K562 (cell line): Measurements from ENCODE around the gene GAD1. TPM values are rescaled to one million over a fixed set of nuclear protein-coding genes. Genes with fewer than 3 reads are reported as not detected.

Source experiments
- ARID1B ChIP-seq: fragments of 450-650 bp; IDR thresholded peaks from 2 replicates; pipeline ENCODE4 v1.6.1; 2016; ENCODE audit warnings: antibody characterized with exemption, mild to moderate bottlenecking, inconsistent platforms
- ARNT ChIP-seq, 2 experiments: fragments of 450-650 bp; IDR thresholded peaks; 2 replicates each; pipeline ENCODE4 v1.6.1; 2016; ENCODE audit warnings: mild to moderate bottlenecking in 1 of 2
- ATF1 ChIP-seq, 2 experiments: fragments of 450-650 bp in 1 of 2; IDR thresholded peaks; 2 replicates each; pipeline ENCODE4 v1.6.1; 2016; ENCODE audit warnings: missing compliant biosample characterization in 1 of 2, missing genetic modification characterization in 1 of 2
- ATF7 ChIP-seq: fragments of 450-650 bp; IDR thresholded peaks from 2 replicates; pipeline ENCODE4 v1.7.1; 2014; ENCODE audit warnings: mild to moderate bottlenecking, moderate library complexity
- BRD9 ChIP-seq: fragments of 450-650 bp; IDR thresholded peaks from 2 replicates; pipeline ENCODE4 v1.6.1; 2018; ENCODE audit warnings: low read depth; ENCODE audit not compliant: partially characterized antibody
- CEBPG ChIP-seq, 3 experiments: fragments of 200-800 bp in 1 of 3; sonication (Bioruptor generic) in 1 of 3; sonication (generic) in 1 of 3; formaldehyde crosslinking in 1 of 3; IDR thresholded peaks in 2 of 3; conservative IDR thresholded peaks in 1 of 3; 2 replicates each; pipeline versions ENCODE4 v1.6.1 to v1.8.0; 2016 to 2022; ENCODE audit warnings: missing compliant biosample characterization in 2 of 3, missing genetic modification characterization in 2 of 3, mild to moderate bottlenecking in 1 of 3, missing genetic modification reagents in 1 of 3
- DACH1 ChIP-seq: fragments of 450-650 bp; IDR thresholded peaks from 2 replicates; pipeline ENCODE4 v1.6.1; 2018; ENCODE audit not compliant: partially characterized antibody
- DPF2 ChIP-seq: fragments of 450-650 bp; IDR thresholded peaks from 2 replicates; pipeline ENCODE4 v1.6.1; 2016
- ESRRA ChIP-seq: fragments of 450-650 bp; IDR thresholded peaks from 2 replicates; pipeline ENCODE4 v1.6.1; 2014; ENCODE audit warnings: low read depth, mild to moderate bottlenecking, moderate library complexity, borderline replicate concordance
- HDAC8 ChIP-seq: fragments of 450-650 bp; IDR thresholded peaks from 2 replicates; pipeline ENCODE4 v1.6.1; 2016; ENCODE audit warnings: mild to moderate bottlenecking, missing genetic modification characterization, moderate library complexity, missing compliant biosample characterization
- HDGF ChIP-seq: fragments of 450-650 bp; IDR thresholded peaks from 2 replicates; pipeline ENCODE4 v1.6.1; 2016
- HMG20A ChIP-seq: fragments of 450-650 bp; formaldehyde crosslinking; conservative IDR thresholded peaks from 2 replicates; pipeline ENCODE4 v1.4.0; 2020; ENCODE audit warnings: mild to moderate bottlenecking, mixed read lengths
- JUND ChIP-seq, 2 experiments: IDR thresholded peaks; 2 replicates in 1 of 2; 3 replicates in 1 of 2; pipeline ENCODE4 v1.6.1; 2011; ENCODE audit warnings: borderline replicate concordance in 2 of 2, low read depth in 2 of 2, low read length in 2 of 2, improper control_type of control experiment in 1 of 2, missing biosample characterization in 1 of 2, missing genetic modification characterization in 1 of 2, missing genetic modification reagents in 1 of 2
- KLF6 ChIP-seq: fragments of 250-450 bp; sonication (Bioruptor Pico); IDR thresholded peaks from 2 replicates; pipeline ENCODE4 v1.4.0; 2020; ENCODE audit warnings: mild to moderate bottlenecking, moderate library complexity, borderline replicate concordance
- L3MBTL2 ChIP-seq: fragments of 450-650 bp; IDR thresholded peaks from 2 replicates; pipeline ENCODE4 v1.6.1; 2016; ENCODE audit warnings: mild to moderate bottlenecking, moderate library complexity
- MAZ ChIP-seq, 2 experiments: fragments of 450-650 bp in 1 of 2; sonication (generic) in 1 of 2; formaldehyde crosslinking; IDR thresholded peaks in 1 of 2; conservative IDR thresholded peaks in 1 of 2; 2 replicates each; pipeline versions ENCODE4 v1.4.0 to v1.5.0; 2020; ENCODE audit warnings: mild to moderate bottlenecking in 1 of 2, missing genetic modification reagents in 1 of 2
- RCOR1 ChIP-seq, 2 experiments: IDR thresholded peaks; 2 replicates each; pipeline ENCODE4 v1.6.1; 2012; ENCODE audit warnings: low read depth in 2 of 2, low read length in 2 of 2, borderline replicate concordance in 1 of 2, improper control_type of control experiment in 1 of 2
- SMAD3 ChIP-seq: fragments of 450-650 bp; formaldehyde crosslinking; conservative IDR thresholded peaks from 2 replicates; pipeline ENCODE4 v1.4.0; 2020; ENCODE audit warnings: mild to moderate bottlenecking
- SMAD4 ChIP-seq: fragments of 250-450 bp; sonication (Bioruptor Pico); conservative IDR thresholded peaks from 2 replicates; pipeline ENCODE4 v1.8.0; 2021; ENCODE audit warnings: inconsistent platforms, mild to moderate bottlenecking, moderate library complexity
- ZNF239 ChIP-seq: fragments of 250-450 bp; sonication (Bioruptor Pico); IDR thresholded peaks from 2 replicates; pipeline ENCODE4 v1.4.0; 2020; ENCODE audit warnings: mild to moderate bottlenecking
- polyA plus RNA-seq, 8 experiments: library from polyadenylated mRNA; depleted of rRNA in 4 of 8; stranded (reverse) in 5 of 8; unstranded in 3 of 8; fragments of >200 nt; fragmentation: Nextera tagmentation in 2 of 8; fragmentation: Illumina TruSeq in 1 of 8; extraction: Ambion mirVana in 2 of 8; extraction: Trizol in 1 of 8; gene quantifications; 2 replicates each; pipeline versions ENCODE4 v1.2.1 to v1.2.3, GENCODE V29; 2011 to 2014; ENCODE audit warnings: inconsistent platforms in 1 of 8, missing spikeins in 1 of 8
- total RNA-seq, 7 experiments: library from RNA; depleted of rRNA in 6 of 7; stranded (reverse); fragments of >200 nt in 6 of 7; fragmentation: Illumina TruSeq in 2 of 7; extraction: Trizol in 2 of 7; gene quantifications; 2 replicates each; pipeline versions ENCODE4 v1.2.1 to v1.2.3, GENCODE V29; 2011 to 2021; ENCODE audit warnings: low replicate concordance in 1 of 7
- TF ChIP-seq, protein P1 (sequence below): fragments of 450-650 bp; formaldehyde crosslinking; IDR thresholded peaks from 2 replicates; pipeline ENCODE4 v1.4.0; 2020; ENCODE audit warnings: mild to moderate bottlenecking, moderate library complexity
- TF ChIP-seq, protein P2 (sequence below): fragments of 250-450 bp; sonication (Bioruptor Pico); IDR thresholded peaks from 2 replicates; pipeline ENCODE4 v1.4.0; 2020
- TF ChIP-seq, protein P3 (sequence below): sonication (generic); formaldehyde crosslinking; IDR thresholded peaks from 2 replicates; pipeline ENCODE4 v1.9.0; 2022; ENCODE audit warnings: mild to moderate bottlenecking, missing genetic modification reagents

Gene GAD1
- total and polyA plus RNA-seq, 9 of the 15 experiments (the other 6 are each of a cell fraction or from before 2014, with no cell fraction given): 2.7 to 29.1 (median 15.7) TPM

DNA sequence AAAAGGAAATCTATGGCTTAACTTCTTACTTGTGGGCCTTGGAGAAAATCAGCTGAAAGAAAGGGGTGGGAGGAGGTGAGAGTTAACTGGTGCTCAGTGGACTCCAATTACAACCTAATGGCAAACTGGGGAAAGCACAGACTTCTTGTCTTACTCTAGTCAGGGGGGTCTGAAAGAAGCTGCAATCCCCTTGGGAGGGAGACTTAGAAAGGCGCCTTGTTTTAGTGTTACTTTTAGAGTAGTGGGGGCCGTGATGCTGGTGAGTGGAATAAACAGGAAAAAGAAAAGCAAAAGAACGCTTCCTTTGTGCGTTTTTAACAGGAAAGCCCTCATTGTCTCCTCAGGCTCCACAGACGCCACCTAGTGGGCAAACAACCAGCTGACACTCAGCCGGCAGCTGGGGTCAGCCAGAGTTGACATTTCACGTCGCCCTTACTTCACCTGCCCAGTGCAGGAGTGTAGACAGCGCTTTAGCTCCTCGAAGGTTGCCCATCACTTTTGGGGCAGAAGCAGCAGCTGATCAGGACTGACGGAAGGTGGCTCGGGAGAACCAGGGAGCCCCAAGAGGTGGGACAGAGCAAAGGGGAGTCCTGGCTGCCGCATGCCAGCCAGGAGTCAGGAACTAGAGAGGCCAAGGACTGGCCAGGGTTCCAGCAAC, 56.5 kb downstream of the GAD1 start (continued):
- TF ChIP-seq RCOR1 (IDR thresholded peaks at IDR 0.05; ENCODE audit: borderline replicate concordance in 1 of 2, low read depth in 2 of 2, low read length in 2 of 2) (0 out of 4 replicates have a peak, but pooled peaks have one; percentile 9 to 36), CEBPG (CRISPR knock-in tag; IDR thresholded peaks at IDR 0.05) (no peak), CEBPG (tag; conservative IDR thresholded peaks at IDR 0.05 in 1 of 2, IDR thresholded peaks at IDR 0.05 in 1 of 2) (no peak), DPF2 (peak; percentile 51; the same call in 1 of the 2 replicates), ZNF239 (peak; percentile 18; the same call in 1 of the 2 replicates), DACH1 (peak; percentile 78), SMAD4 (CRISPR knock-in tag) (0 out of 2 replicates have a peak, but pooled peaks have one; percentile 39), ARNT (IDR thresholded peaks at IDR 0.05) (peak in 1 of 2 experiments; percentile 83; a peak in 1 of 4 replicates), JUND (IDR thresholded peaks at IDR 0.05; ENCODE audit: borderline replicate concordance, low read depth, low read length) (peak; percentile 43), JUND (tag; IDR thresholded peaks at IDR 0.05; ENCODE audit: borderline replicate concordance, low read depth, low read length) (peak; percentile 38; the same call in 1 of the 3 replicates), ESRRA (peak; percentile 46; the same call in 1 of the 2 replicates), SMAD3 (CRISPR knock-in tag) (0 out of 2 replicates have a peak, but pooled peaks have one; percentile 41), BRD9 (peak; percentile 57), HDAC8 (tag) (0 out of 2 replicates have a peak, but pooled peaks have one; percentile 54), L3MBTL2 (peak; percentile 42; the same call in 1 of the 2 replicates), KLF6 (CRISPR knock-in tag) (0 out of 2 replicates have a peak, but pooled peaks have one; percentile 25), HDGF (0 out of 2 replicates have a peak, but pooled peaks have one; percentile 56), MAZ (CRISPR knock-in tag; conservative IDR thresholded peaks at IDR 0.05 in 1 of 2, IDR thresholded peaks at IDR 0.05 in 1 of 2) (peak; percentile 19 to 63; a peak in 1 of 4 replicates), ATF1 (CRISPR knock-in tag; IDR thresholded peaks at IDR 0.05) (no peak), ATF1 (tag; IDR thresholded peaks at IDR 0.05) (peak; percentile 50; the same call in 1 of the 2 replicates), HMG20A (peak; percentile 63; the same call in 1 of the 2 replicates), ARID1B (peak; percentile 43; the same call in 1 of the 2 replicates), ATF7 (peak; percentile 48; the same call in 1 of the 2 replicates)
- TF ChIP-seq, protein P1, sequence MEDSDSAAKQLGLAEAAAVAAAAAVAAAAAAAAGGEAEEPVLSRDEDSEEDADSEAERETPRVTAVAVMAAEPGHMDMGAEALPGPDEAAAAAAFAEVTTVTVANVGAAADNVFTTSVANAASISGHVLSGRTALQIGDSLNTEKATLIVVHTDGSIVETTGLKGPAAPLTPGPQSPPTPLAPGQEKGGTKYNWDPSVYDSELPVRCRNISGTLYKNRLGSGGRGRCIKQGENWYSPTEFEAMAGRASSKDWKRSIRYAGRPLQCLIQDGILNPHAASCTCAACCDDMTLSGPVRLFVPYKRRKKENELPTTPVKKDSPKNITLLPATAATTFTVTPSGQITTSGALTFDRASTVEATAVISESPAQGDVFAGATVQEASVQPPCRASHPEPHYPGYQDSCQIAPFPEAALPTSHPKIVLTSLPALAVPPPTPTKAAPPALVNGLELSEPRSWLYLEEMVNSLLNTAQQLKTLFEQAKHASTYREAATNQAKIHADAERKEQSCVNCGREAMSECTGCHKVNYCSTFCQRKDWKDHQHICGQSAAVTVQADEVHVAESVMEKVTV (CRISPR knock-in tag): peak; percentile 61
- TF ChIP-seq, protein P2, sequence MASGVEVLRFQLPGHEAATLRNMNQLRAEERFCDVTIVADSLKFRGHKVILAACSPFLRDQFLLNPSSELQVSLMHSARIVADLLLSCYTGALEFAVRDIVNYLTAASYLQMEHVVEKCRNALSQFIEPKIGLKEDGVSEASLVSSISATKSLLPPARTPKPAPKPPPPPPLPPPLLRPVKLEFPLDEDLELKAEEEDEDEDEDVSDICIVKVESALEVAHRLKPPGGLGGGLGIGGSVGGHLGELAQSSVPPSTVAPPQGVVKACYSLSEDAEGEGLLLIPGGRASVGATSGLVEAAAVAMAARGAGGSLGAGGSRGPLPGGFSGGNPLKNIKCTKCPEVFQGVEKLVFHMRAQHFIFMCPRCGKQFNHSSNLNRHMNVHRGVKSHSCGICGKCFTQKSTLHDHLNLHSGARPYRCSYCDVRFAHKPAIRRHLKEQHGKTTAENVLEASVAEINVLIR (CRISPR knock-in tag): no peak
- TF ChIP-seq, protein P3, sequence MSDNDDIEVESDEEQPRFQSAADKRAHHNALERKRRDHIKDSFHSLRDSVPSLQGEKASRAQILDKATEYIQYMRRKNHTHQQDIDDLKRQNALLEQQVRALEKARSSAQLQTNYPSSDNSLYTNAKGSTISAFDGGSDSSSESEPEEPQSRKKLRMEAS (CRISPR knock-in tag): peak; percentile 24; the same call in 1 of the 2 replicates
- TF ChIP-seq, all 486 proteins: peak for 78
